ENCODE results near the gene IL17RD. TPM values are rescaled to one million over a fixed set of nuclear protein-coding genes. Genes with fewer than 3 reads are reported as not detected.

Gene IL17RD
- total and polyA plus RNA-seq, 9 of the 15 experiments (the other 6 are each of a cell fraction or from before 2014, with no cell fraction given), result under 0.01 to 0.09 (median 0.04) TPM; not detected in 4

DNA sequence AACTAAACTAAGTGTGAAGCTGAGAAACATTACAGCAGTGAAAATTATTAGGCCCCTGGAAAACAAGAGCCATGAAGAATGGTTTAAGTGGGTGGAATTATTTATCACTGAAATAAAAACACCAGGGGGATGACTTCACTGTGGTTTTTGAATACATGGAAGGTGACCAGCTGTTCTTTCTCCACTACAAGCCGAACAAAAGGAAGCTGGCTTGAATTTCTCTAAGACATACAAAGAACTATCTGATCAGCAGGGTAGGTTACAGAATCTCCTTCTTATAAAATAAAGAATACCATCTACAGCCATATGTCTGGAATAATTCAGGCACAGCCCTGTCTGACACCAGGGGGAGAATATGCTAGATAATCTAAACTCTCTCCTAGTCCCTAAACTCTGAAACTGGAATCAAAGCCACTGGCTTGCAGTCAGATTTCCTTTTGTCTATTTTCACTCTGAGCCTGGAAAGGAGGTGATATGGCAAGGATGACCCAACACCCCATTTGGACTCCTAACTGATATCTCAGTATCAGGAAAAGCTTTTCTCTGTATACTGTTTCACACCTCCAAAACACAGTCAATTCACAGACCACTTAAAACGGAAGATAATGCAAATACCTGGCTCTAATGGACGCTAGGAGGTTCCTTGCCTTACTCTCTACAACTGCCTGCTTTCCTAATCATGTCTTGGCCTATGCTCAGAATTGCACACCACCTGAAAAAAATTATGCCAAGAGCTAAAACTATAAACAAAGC, 73.5 kb downstream of the IL17RD start:
- no peak overlapping the region for H3K4me2 ChIP-seq (ENCODE audit: insufficient read depth, low read length)
- no peaks in the 10 kb centered on the region for H3K9me1 ChIP-seq (ENCODE audit: control insufficient read depth, insufficient read depth, low read length)
- ChIA-PET CTCF (ENCODE audit: low intra/inter-chr PET ratio) (no interaction called here), POLR2A (interaction anchor here (1.0 kb wide), 1 partner anchor 10 kb away, joined by 3 read pairs; no protein-coding TSS in a partner anchor)
- H3K79me2 ChIP-seq (ENCODE audit: control insufficient read depth, insufficient read depth, low read length), result no peaks in the 10 kb centered on the region
- no peaks in the 10 kb centered on the region for H3K9me3 ChIP-seq (replicated peaks; ENCODE audit: control insufficient read depth, insufficient read depth, low read depth, low read length)
- no peaks in the 10 kb centered on the region for H4K20me1 ChIP-seq (replicated peaks; ENCODE audit: control insufficient read depth, insufficient read depth, low read length)
- ATAC-seq (no peak), FAIRE-seq (no peak), DNase-seq (ENCODE audit: extremely low read depth in 1 of 4, low spot score in 3 of 4) (no peak)
- no peak for TF ChIP-seq ZNF586 (CRISPR knock-in tag; conservative IDR thresholded peaks at IDR 0.05)
- TF ChIP-seq POLR2B (IDR thresholded peaks at IDR 0.05; ENCODE audit: low read depth, partially characterized antibody), result no peak
- no peak for TF ChIP-seq ZC3H11A (IDR thresholded peaks at IDR 0.05; ENCODE audit: low read depth, low read length)
- no peak for TF ChIP-seq PTBP1 (IDR thresholded peaks at IDR 0.05; ENCODE audit: low read depth, low read length)
- no peak for TF ChIP-seq ZFP36 (IDR thresholded peaks at IDR 0.05; ENCODE audit: low read depth, low read length, partially characterized antibody)
- TF ChIP-seq POLR2AphosphoS5 (IDR thresholded peaks at IDR 0.05; ENCODE audit: control insufficient read depth, insufficient read depth, low read depth, low read length), result no peak
- TF ChIP-seq, protein P1, sequence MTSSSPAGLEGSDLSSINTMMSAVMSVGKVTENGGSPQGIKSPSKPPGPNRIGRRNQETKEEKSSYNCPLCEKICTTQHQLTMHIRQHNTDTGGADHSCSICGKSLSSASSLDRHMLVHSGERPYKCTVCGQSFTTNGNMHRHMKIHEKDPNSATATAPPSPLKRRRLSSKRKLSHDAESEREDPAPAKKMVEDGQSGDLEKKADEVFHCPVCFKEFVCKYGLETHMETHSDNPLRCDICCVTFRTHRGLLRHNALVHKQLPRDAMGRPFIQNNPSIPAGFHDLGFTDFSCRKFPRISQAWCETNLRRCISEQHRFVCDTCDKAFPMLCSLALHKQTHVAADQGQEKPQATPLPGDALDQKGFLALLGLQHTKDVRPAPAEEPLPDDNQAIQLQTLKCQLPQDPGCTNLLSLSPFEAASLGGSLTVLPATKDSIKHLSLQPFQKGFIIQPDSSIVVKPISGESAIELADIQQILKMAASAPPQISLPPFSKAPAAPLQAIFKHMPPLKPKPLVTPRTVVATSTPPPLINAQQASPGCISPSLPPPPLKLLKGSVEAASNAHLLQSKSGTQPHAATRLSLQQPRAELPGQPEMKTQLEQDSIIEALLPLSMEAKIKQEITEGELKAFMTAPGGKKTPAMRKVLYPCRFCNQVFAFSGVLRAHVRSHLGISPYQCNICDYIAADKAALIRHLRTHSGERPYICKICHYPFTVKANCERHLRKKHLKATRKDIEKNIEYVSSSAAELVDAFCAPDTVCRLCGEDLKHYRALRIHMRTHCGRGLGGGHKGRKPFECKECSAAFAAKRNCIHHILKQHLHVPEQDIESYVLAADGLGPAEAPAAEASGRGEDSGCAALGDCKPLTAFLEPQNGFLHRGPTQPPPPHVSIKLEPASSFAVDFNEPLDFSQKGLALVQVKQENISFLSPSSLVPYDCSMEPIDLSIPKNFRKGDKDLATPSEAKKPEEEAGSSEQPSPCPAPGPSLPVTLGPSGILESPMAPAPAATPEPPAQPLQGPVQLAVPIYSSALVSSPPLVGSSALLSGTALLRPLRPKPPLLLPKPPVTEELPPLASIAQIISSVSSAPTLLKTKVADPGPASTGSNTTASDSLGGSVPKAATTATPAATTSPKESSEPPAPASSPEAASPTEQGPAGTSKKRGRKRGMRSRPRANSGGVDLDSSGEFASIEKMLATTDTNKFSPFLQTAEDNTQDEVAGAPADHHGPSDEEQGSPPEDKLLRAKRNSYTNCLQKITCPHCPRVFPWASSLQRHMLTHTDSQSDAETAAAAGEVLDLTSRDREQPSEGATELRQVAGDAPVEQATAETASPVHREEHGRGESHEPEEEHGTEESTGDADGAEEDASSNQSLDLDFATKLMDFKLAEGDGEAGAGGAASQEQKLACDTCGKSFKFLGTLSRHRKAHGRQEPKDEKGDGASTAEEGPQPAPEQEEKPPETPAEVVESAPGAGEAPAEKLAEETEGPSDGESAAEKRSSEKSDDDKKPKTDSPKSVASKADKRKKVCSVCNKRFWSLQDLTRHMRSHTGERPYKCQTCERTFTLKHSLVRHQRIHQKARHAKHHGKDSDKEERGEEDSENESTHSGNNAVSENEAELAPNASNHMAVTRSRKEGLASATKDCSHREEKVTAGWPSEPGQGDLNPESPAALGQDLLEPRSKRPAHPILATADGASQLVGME (CRISPR knock-in tag; IDR thresholded peaks at IDR 0.05), result no peak
- TF ChIP-seq PHF8 (IDR thresholded peaks at IDR 0.05; ENCODE audit: borderline replicate concordance, low read length), result no peak
- no peak for TF ChIP-seq ZNF253 (CRISPR knock-in tag; conservative IDR thresholded peaks at IDR 0.05)
- TF ChIP-seq, protein P2, sequence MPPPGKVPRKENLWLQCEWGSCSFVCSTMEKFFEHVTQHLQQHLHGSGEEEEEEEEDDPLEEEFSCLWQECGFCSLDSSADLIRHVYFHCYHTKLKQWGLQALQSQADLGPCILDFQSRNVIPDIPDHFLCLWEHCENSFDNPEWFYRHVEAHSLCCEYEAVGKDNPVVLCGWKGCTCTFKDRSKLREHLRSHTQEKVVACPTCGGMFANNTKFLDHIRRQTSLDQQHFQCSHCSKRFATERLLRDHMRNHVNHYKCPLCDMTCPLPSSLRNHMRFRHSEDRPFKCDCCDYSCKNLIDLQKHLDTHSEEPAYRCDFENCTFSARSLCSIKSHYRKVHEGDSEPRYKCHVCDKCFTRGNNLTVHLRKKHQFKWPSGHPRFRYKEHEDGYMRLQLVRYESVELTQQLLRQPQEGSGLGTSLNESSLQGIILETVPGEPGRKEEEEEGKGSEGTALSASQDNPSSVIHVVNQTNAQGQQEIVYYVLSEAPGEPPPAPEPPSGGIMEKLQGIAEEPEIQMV (tag; conservative IDR thresholded peaks at IDR 0.05; ENCODE audit: low read depth), result no peak
- TF ChIP-seq STAT5B (CRISPR knock-in tag; IDR thresholded peaks at IDR 0.05), result no peak
- no peak for TF ChIP-seq TCF7 (IDR thresholded peaks at IDR 0.05; ENCODE audit: borderline replicate concordance)
- no peak for TF ChIP-seq ZNF165 (CRISPR knock-in tag; IDR thresholded peaks at IDR 0.05; ENCODE audit: borderline replicate concordance)
- TF ChIP-seq TAF1 (IDR thresholded peaks at IDR 0.05; ENCODE audit: control insufficient read depth, extremely low read depth, insufficient read depth, low read length, severe bottlenecking), result no peak
- no peak for TF ChIP-seq NCOA2 (IDR thresholded peaks at IDR 0.05; ENCODE audit: partially characterized antibody in 2 of 2)
- no peak overlapping the region for H3K27ac ChIP-seq (ENCODE audit: extremely low read depth, low read depth, low read length)
- H3K4me3 ChIP-seq, result no peak overlapping the region
- peaks cover 0 to 13% of the 10 kb centered on the region in 2 experiments; a peak in 2 of 5 replicates for H3K27me3 ChIP-seq (ENCODE audit: control insufficient read depth in 2 of 2, insufficient read depth in 2 of 2, low read length in 2 of 2)
- no peaks in the 10 kb centered on the region for H3K4me1 ChIP-seq (replicated peaks in 1 of 2; ENCODE audit: control insufficient read depth in 2 of 2, insufficient read depth in 2 of 2, low read length in 2 of 2)
- H3K9ac ChIP-seq (ENCODE audit: insufficient read depth in 1 of 2, low read depth in 2 of 2, low read length in 2 of 2), result no peak overlapping the region
- BruUV-seq (replicated peaks), result no TSS peak
- in situ Hi-C loops (cut with MboI), result no loop called here
- WGBS (ENCODE audit: insufficient coverage, low coverage, missing lambda C conversion rate), result 16% methylated on average over 3 of the region's 3 CpGs
- intact Hi-C loops (cut with micrococcal nuclease), result loop anchor here (5.0 kb wide), 1 partner anchor 84 kb away; no protein-coding TSS in a partner anchor
- no peaks in the 10 kb centered on the region for H3K36me3 ChIP-seq (ENCODE audit: control insufficient read depth, insufficient read depth, low read length)
- H2AFZ ChIP-seq (ENCODE audit: low read depth, low read length), result no peak overlapping the region

Data from K562 (cell line).